Bronchial epithelial cell (primary cell): Measurements from ENCODE around the gene PTK6. TPM values are rescaled to one million over a fixed set of nuclear protein-coding genes. Genes with fewer than 3 reads are reported as not detected.
"Not testable (repeated sequence)": the region's sequence is repeated elsewhere in the genome, so short reads cannot be mapped to it uniquely, and the experiment has no call there.

ENCODE experiments used
- DNase-seq: peaks from one replicate; pipeline ENCODE4 v3.0.0-alpha.2; 2010; ENCODE audit warnings: low read depth
- FAIRE-seq: peaks from 2 replicates; lab custom pipeline; 2011; peaks lifted over from hg19 to GRCh38; lab: Jason Lieb, UNC
- H3K27me3 ChIP-seq: 2 replicates; pipeline ENCODE4 v1.5.1; 2011; ENCODE audit warnings: low read length; ENCODE audit not compliant: control insufficient read depth, insufficient read depth
- H3K36me3 ChIP-seq: 2 replicates; pipeline ENCODE4 v1.5.1; 2011; ENCODE audit warnings: low read length; ENCODE audit not compliant: control insufficient read depth, insufficient read depth
- H3K4me3 ChIP-seq: 2 replicates; pipeline ENCODE4 v1.5.1; 2011; ENCODE audit warnings: mild to moderate bottlenecking, low read depth, low read length, control low read depth
- CTCF ChIP-seq: IDR thresholded peaks from 2 replicates; pipeline ENCODE4 v1.5.1; 2011; ENCODE audit warnings: mild to moderate bottlenecking, moderate library complexity, low read length, control low read depth, inconsistent platforms; ENCODE audit not compliant: insufficient read depth, severe bottlenecking
- total RNA-seq: library from RNA; depleted of rRNA; stranded (reverse); fragments of >200 nt; gene quantifications from 2 replicates; pipeline ENCODE4 v1.2.1, GENCODE V29; 2014

The PTK6 gene
- total RNA-seq, 1 donor from 2014 or later: 59.5 TPM

- Histone ChIP-seq H3K36me3 (peaks cover 19% of the 10 kb centered on the region), H3K4me3 (peak within 1 kb of the TSS; percentile 88), H3K27me3 (no peaks in the 10 kb centered on the region)
- TF ChIP-seq CTCF: no peak
- DNase-seq: peak; percentile 28
- no peak for FAIRE-seq
These were observed 16.7 kb downstream of the PTK6 start, which contains the start of gene PPDPF for GRCh38 chr20:63520504-63520933. PPDPF (plus strand) TSS chr20:63520765; CDS start chr20:63521309, 544 bp downstream.

- peak; percentile 21 for TF ChIP-seq CTCF
- DNase-seq (peak; percentile 34), FAIRE-seq (no peak)
- H3K36me3 ChIP-seq: peaks cover 19% of the 10 kb centered on the region
- no peaks in the 10 kb centered on the region for H3K27me3 ChIP-seq
- H3K4me3 ChIP-seq: peak overlapping the region; percentile 88
These were observed 17.3 kb downstream of the PTK6 start for GRCh38 chr20:63519668-63520503.

GRCh38 chr20:63518946-63519667 is 18.1 kb downstream of the PTK6 start:
- TF ChIP-seq CTCF: no peak
- Histone ChIP-seq H3K4me3 (peak overlapping the region; percentile 88), H3K27me3 (no peaks in the 10 kb centered on the region), H3K36me3 (peaks cover 19% of the 10 kb centered on the region)
- FAIRE-seq: no peak
- no peak for DNase-seq

- FAIRE-seq (no peak), DNase-seq (no peak)
- no peaks in the 10 kb centered on the region for H3K27me3 ChIP-seq
- no peak overlapping the region for H3K4me3 ChIP-seq
- peaks cover 19% of the 10 kb centered on the region for H3K36me3 ChIP-seq
- no peak for TF ChIP-seq CTCF
These were observed 18.8 kb downstream of the PTK6 start for GRCh38 chr20:63518351-63518861.

- H3K27me3 ChIP-seq: no peaks in the 10 kb centered on the region
- no peak overlapping the region for H3K4me3 ChIP-seq
- DNase-seq (no peak), FAIRE-seq (no peak)
- H3K36me3 ChIP-seq: peaks cover 14% of the 10 kb centered on the region
- TF ChIP-seq CTCF: no peak
These were observed 19.5 kb downstream of the PTK6 start for GRCh38 chr20:63517376-63518309.

GRCh38 chr20:63514520-63514919 is 22.7 kb downstream of the PTK6 start:
- not testable (repeated sequence) for DNase-seq, FAIRE-seq, H3K27me3 ChIP-seq, H3K36me3 ChIP-seq, H3K4me3 ChIP-seq
